Ishikawa (cell line): Measurements from ENCODE around the gene APOA1.

Experiments used
- CREB1 ChIP-seq: IDR thresholded peaks from 2 replicates; pipeline ENCODE4 v1.6.1; 2012; ENCODE audit warnings: low read depth
- EP300 ChIP-seq: IDR thresholded peaks from 2 replicates; pipeline ENCODE4 v1.6.1; 2012; ENCODE audit warnings: borderline replicate concordance
- MAX ChIP-seq: IDR thresholded peaks from 2 replicates; pipeline ENCODE4 v1.6.1; 2012
- RAD21 ChIP-seq: IDR thresholded peaks from 2 replicates; pipeline ENCODE4 v1.6.1; 2012; ENCODE audit warnings: low read depth
- TAF1 ChIP-seq: IDR thresholded peaks from 2 replicates; pipeline ENCODE4 v1.6.1; 2012; ENCODE audit warnings: low read depth, mild to moderate bottlenecking
- USF1 ChIP-seq: IDR thresholded peaks from 2 replicates; pipeline ENCODE4 v1.6.1; 2012
- YY1 ChIP-seq: IDR thresholded peaks from 2 replicates; pipeline ENCODE4 v1.6.1; 2012; ENCODE audit warnings: low read depth

- TF ChIP-seq MAX: no peak
- TF ChIP-seq EP300: no peak
- no peak for TF ChIP-seq USF1
- TF ChIP-seq TAF1: no peak
- no peak for TF ChIP-seq YY1
- no peak for TF ChIP-seq RAD21
- TF ChIP-seq CREB1: no peak
These were observed 16.1 kb upstream of the APOA1 start for GRCh38 chr11:116853461-116854073.
